HG03095 (cell line): Measurements from ENCODE around the gene DOCK3.
"Not testable (repeated sequence)": the region's sequence is repeated elsewhere in the genome, so short reads cannot be mapped to it uniquely, and the experiment has no call there.

ENCODE experiments used
- ATAC-seq: cut with Tn5 transposase; IDR thresholded peaks from one replicate; pipeline ENCODE4 v1.9.1; 2021; ENCODE audit warnings: moderate library complexity; ENCODE audit not compliant: unreplicated experiment

Gene DOCK3

DNA sequence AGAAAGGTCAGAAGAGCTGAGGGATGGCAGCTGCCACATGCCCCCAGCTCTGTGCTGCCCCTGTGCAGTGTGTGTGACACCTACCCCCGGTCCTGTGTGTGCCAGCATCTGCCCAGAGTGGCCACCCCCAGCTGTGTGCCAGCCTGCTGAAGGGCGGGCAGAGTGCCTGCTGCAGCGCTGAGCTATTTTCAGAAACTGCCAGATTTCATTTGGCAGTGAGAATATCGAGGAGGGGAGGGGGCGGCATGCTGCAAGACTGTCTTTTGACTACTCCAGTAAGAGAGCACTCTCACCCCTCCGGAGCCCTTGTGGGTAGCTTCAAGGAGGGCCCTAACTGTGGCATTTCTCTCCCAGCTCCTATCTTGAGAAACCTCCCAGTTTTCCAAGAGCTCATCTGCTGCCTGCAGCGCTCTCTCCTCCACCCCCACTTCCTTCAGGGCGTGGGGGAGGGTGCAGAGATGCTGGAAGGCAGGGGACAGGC lies 25.2 kb upstream of the DOCK3 start:
- ATAC-seq: no peak

GRCh38 chr3:50650018-50650417 lies 24.7 kb upstream of the DOCK3 start:
- no peak for ATAC-seq

- ATAC-seq: no peak
These were observed 23.3 kb upstream of the DOCK3 start for GRCh38 chr3:50651445-50651844.

DNA sequence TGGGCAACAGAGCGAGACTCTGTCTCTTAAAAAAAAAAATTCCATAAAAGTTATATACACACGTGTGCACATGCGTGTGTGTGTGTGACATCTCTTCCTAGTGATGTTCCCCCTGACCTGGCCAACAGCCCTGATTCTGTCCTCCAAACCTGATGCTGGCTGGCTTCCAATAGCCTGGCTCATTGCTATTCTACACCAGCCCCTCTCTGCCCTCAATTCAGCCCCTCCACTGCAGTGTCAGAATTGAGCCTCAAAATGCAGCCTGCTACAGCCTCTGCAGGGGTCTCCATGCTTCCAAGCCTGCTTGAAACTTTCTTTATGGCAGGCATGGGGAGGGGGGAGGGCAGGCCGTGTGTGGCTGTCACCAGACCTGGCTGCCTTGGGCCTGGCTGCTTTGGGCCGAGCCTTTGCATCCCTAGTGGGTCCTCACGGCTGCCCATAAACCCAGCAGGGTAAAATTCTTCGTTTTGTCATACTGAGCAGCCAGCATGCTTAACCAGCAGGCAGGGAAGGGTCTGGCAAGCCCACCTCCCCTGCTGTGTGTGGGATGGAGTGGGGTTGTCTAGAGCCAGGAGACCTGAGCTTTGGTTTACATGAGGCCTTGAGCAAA lies 22.7 kb upstream of the DOCK3 start:
- ATAC-seq: no peak

DNA sequence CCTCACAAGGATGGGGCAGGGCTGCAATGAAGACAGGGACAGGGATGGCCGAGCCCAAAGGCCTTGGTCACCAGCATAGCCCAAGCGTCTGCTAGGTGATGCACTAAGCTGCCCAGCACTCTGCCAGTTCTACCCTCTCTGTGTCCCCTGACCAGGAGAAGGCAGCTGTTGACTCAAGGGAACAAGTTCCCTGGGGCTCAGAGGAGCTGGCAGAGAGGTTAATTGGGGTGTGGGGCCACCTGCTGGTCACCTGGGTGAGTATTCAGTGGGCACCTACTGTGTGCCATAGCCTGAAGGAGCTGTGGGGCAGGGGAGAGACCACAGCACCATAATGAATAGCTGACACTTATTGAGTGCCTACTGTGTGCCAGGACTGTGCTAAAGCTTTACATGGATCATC lies 22.0 kb upstream of the DOCK3 start:
- ATAC-seq: no peak

- ATAC-seq: no peak
These were observed 20.7 kb upstream of the DOCK3 start for GRCh38 chr3:50653937-50654595.

- no peak for ATAC-seq
These were observed 19.5 kb upstream of the DOCK3 start for GRCh38 chr3:50655009-50655830.

- no peak for ATAC-seq
These were observed 18.1 kb upstream of the DOCK3 start for GRCh38 chr3:50656417-50657195.

- no peak for ATAC-seq
These were observed 17.3 kb upstream of the DOCK3 start for GRCh38 chr3:50657407-50657806.

DNA sequence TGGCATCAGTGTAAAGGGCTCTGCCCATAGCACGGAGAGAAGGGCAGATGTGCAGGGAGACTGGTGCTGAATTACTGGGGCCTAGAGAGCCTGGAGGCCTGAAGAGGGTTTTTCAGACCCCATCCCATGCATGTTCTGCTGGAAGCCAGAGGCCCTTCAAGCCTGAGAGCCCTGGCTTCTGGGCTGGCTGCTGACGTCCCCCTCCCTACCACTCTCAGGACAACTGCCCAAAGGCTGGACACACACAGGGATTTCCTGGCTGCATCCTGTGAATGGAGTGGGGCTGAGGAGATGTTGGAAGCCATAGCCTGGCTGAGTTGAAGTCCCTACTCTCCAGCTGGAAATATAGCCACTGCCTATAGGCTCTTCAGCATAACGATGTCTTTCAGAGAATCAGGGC lies 16.9 kb upstream of the DOCK3 start:
- no peak for ATAC-seq

GRCh38 chr3:50658416-50658815 lies 16.3 kb upstream of the DOCK3 start:
- ATAC-seq: no peak

- ATAC-seq: no peak
These were observed 15.9 kb upstream of the DOCK3 start for GRCh38 chr3:50658831-50659230.

DNA sequence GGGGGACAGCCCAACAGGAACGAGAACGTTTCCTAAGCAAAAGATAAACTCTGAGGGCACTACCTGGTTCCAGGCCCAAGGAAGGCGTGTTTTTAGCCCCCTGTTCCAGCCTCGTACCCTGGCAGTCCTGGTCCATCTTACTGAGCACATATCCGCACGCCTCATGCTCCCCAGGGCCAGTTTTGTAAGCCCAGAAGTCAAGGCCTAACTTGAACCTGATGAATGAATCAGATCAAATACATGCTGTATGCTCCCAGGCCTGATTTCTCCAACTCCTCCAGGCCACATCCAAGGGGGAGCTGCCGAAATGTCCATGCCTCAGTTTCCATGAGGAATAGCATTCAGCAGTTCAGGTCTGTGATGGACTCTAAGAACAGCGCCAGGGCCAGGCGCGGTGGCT lies 14.3 kb upstream of the DOCK3 start:
- no peak for ATAC-seq

- ATAC-seq: no peak
These were observed 13.3 kb upstream of the DOCK3 start for GRCh38 chr3:50661321-50661837.

DNA sequence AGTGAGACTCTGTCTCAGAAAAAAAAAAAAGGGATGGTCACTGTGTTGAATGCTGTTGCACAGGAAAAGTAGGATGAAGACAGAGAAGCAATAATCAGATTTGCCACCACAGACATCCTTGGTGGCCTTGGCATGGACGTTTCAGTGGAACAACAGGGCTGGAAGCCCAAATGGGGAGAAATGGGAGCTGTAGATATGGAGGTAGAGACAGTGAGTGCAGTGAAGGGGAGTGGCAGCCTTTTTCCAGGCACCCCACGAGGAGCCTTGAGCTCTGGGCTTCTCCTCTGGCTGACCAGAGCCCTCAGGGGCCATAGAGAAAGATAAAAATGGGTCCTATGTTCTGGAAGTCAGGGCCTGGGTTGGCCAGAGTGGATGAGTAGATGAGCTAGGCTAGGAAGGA lies 12.3 kb upstream of the DOCK3 start:
- no peak for ATAC-seq

GRCh38 chr3:50665081-50665840 lies 9.5 kb upstream of the DOCK3 start:
- no peak for ATAC-seq

- not testable (repeated sequence) for ATAC-seq
These were observed 8.9 kb upstream of the DOCK3 start for GRCh38 chr3:50665841-50666115.

GRCh38 chr3:50666837-50667236 lies 7.9 kb upstream of the DOCK3 start:
- ATAC-seq: no peak

GRCh38 chr3:50671331-50671730 lies 3.4 kb upstream of the DOCK3 start:
- no peak for ATAC-seq

DNA sequence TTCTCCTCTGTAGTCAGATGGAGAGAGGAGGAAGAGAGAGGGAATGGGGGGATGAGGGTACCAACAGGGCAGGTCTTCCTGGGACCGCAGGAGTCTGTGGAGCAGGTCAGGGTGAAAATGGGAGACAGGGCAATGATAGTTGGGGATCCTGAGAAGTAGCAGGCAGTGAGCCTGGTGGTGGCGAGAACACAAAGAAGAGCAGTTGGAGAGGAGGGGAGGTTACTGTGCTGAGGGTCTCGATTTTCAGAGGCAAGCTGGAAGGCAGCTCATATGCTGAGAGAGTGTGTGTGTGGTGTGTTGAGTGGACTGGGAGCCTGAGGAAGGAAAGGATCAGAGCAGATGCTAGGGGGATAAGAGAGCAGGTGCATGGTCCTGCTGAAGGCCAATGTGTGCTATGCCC lies 2.1 kb upstream of the DOCK3 start:
- ATAC-seq: no peak

DNA sequence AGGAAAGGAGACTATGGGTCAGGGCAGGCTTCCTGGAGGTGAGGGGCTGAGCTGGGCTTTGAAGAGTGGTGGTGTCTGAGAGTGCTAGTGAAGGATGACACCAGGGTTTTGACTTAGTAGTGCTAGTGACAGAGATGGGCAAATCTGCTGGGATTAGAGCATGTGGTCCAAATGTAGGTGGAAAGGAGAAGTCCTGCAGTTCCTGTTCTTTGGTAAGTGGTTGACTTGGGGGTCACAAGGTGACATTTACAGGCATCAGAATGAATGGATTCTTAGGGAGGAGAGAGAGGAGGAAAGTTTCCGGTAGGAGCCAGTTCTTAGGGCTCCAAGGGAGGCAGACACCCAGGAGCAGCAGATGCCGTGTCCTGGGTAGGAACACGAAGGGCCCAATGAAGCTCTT lies 796 bp upstream of the DOCK3 start:
- ATAC-seq: no peak
